Measurements from ENCODE around the gene ETS1. TPM values are rescaled to one million over a fixed set of nuclear protein-coding genes. Genes with fewer than 3 reads are reported as not detected.

Gene ETS1
- total RNA-seq, 1 experiment from 2014 or later, result 29.9 TPM

- DNase-seq, result no peak
- H3K4me2 ChIP-seq (ENCODE audit: insufficient read depth, insufficient read length, low read length), result no peak overlapping the region
- no peak overlapping the region for H3K18ac ChIP-seq (ENCODE audit: insufficient read length, low read depth, low read length)
- no peak overlapping the region for H3K14ac ChIP-seq (ENCODE audit: insufficient read depth, low read length)
- Mint-ChIP-seq H3K36me3 (ENCODE audit: insufficient read depth in 1 of 3, low read depth in 3 of 3) (no peaks in the 10 kb centered on the region), H3K27ac (no peak overlapping the region; a peak in 1 of 7 replicates), H3K4me3 (no peak overlapping the region), H3K9me3 (no peaks in the 10 kb centered on the region), H3K27me3 (ENCODE audit: low read depth) (no peaks in the 10 kb centered on the region), H3K4me1 (peaks cover 8 to 14% of the 10 kb centered on the region in 2 experiments)
- TF ChIP-seq CTCF (conservative IDR thresholded peaks at IDR 0.05), result no peak
- H3K79me2 ChIP-seq (ENCODE audit: insufficient read depth, low read length), result no peaks in the 10 kb centered on the region
- H3T11ph ChIP-seq (ENCODE audit: low read length), result no peak overlapping the region
- no peak overlapping the region for H3K27ac ChIP-seq (ENCODE audit: insufficient read length, low read depth, low read length)
- H3K79me1 ChIP-seq (ENCODE audit: insufficient read depth, low read depth, low read length, poor library complexity, severe bottlenecking), result no peaks in the 10 kb centered on the region
- H2BK120ac ChIP-seq (ENCODE audit: low read depth, low read length, poor library complexity, severe bottlenecking), result no peak overlapping the region
- no peak overlapping the region for H4K8ac ChIP-seq (replicated peaks; ENCODE audit: insufficient read length, low read depth, low read length)
- H3K9ac ChIP-seq (ENCODE audit: extremely low read depth, insufficient read length, low read length), result no peak overlapping the region
- no peaks in the 10 kb centered on the region for H3K27me3 ChIP-seq (ENCODE audit: insufficient read depth, low read length)
- no peak overlapping the region for H2BK5ac ChIP-seq (ENCODE audit: insufficient read length, low read length)
- H3K23ac ChIP-seq (ENCODE audit: insufficient read length, low read depth, low read length), result no peak overlapping the region
- H2AK5ac ChIP-seq (ENCODE audit: insufficient read length, low read length), result no peak overlapping the region
- H3K4me1 ChIP-seq (ENCODE audit: insufficient read depth, low read length), result no peaks in the 10 kb centered on the region
- H2BK12ac ChIP-seq (ENCODE audit: insufficient read length, low read depth, low read length), result no peak overlapping the region
- no peak overlapping the region for H2BK15ac ChIP-seq (ENCODE audit: low read depth, low read length)
- no peak overlapping the region for H2AFZ ChIP-seq (ENCODE audit: low read length)
- no peaks in the 10 kb centered on the region for H3K23me2 ChIP-seq (ENCODE audit: insufficient read length, low read depth, low read length, poor library complexity, severe bottlenecking)
- H4K5ac ChIP-seq (ENCODE audit: insufficient read length, low read depth, low read length), result no peak overlapping the region
- H3K4ac ChIP-seq (ENCODE audit: low read depth, low read length), result no peak overlapping the region
- no peaks in the 10 kb centered on the region for H4K20me1 ChIP-seq (ENCODE audit: control insufficient read depth, insufficient read depth, insufficient read length)
- no peaks in the 10 kb centered on the region for H3K9me3 ChIP-seq (ENCODE audit: control insufficient read depth, low read depth, low read length)
- no peak overlapping the region for H2BK20ac ChIP-seq (ENCODE audit: low read depth, low read length, poor library complexity, severe bottlenecking)
- no peak overlapping the region for H4K91ac ChIP-seq (ENCODE audit: insufficient read length, low read depth, low read length)
- WGBS (ENCODE audit: extremely low coverage, insufficient read length, low lambda C conversion rate), result no CpG with 5 or more reads among the region's 6 CpGs
- no peak overlapping the region for H3K56ac ChIP-seq (ENCODE audit: insufficient read length, low read depth, low read length)
These were observed 165.6 kb downstream of the ETS1 start for GRCh38 chr11:128421577-128422330.

Data from H9 (cell line).